ENCODE results near the gene PRDM16.

DNA sequence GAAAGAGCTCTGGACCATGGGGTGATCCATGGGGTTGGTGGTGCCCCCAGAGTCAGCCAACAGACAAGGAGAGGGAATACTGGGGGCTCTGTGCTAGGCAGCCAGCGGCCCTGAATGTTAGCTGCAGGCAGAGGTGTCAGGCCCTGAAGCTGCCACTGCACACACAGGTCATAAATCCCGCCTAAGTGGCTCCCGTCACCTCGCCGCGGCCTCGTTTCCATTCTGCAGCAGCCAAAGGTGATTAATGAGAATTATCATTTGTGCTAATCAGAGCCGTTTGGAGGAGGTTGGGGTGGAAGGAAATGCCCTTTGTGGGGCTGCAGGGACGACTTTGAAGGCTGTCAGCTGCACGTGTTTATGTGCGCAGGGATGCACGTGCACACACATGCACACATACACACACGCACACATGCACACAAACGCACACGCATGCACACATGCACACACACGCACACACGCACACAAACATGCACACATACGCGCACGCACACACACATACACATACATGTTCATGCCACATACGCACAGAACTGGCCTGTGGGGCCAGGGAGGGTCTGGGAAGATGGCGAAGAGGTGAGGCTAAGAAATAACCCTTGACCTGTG is 296.6 kb downstream of the PRDM16 start:
- TF ChIP-seq, protein P1, sequence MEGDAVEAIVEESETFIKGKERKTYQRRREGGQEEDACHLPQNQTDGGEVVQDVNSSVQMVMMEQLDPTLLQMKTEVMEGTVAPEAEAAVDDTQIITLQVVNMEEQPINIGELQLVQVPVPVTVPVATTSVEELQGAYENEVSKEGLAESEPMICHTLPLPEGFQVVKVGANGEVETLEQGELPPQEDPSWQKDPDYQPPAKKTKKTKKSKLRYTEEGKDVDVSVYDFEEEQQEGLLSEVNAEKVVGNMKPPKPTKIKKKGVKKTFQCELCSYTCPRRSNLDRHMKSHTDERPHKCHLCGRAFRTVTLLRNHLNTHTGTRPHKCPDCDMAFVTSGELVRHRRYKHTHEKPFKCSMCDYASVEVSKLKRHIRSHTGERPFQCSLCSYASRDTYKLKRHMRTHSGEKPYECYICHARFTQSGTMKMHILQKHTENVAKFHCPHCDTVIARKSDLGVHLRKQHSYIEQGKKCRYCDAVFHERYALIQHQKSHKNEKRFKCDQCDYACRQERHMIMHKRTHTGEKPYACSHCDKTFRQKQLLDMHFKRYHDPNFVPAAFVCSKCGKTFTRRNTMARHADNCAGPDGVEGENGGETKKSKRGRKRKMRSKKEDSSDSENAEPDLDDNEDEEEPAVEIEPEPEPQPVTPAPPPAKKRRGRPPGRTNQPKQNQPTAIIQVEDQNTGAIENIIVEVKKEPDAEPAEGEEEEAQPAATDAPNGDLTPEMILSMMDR (conservative IDR thresholded peaks at IDR 0.05), result no peak
- TF ChIP-seq ZFX (IDR thresholded peaks at IDR 0.05), result no peak

Measured in C4-2B (cell line).